ENCODE data around the gene BAZ2A.

Gene BAZ2A

GRCh38 chr12:56614627-56615026 is 15.5 kb downstream of the BAZ2A start:
- Histone ChIP-seq H3K9ac (ENCODE audit: low read length) (no peak overlapping the region), H3K27me3 (ENCODE audit: control insufficient read depth in 1 of 2, insufficient read depth in 2 of 2, low read length in 2 of 2) (no peaks in the 10 kb centered on the region), H3K27ac (ENCODE audit: low read depth, low read length) (no peak overlapping the region), H3K4me1 (ENCODE audit: insufficient read depth, low read length) (no peaks in the 10 kb centered on the region), H3K4me3 (ENCODE audit: low read depth in 1 of 2, low read length in 2 of 2) (no peak overlapping the region), H3K9me3 (ENCODE audit: low read length) (no peaks in the 10 kb centered on the region), H3K36me3 (ENCODE audit: insufficient read depth, low read length) (peaks cover 83% of the 10 kb centered on the region)

- Histone ChIP-seq H3K36me3 (ENCODE audit: insufficient read depth, low read length) (peaks cover 86% of the 10 kb centered on the region), H3K27me3 (ENCODE audit: control insufficient read depth in 1 of 2, insufficient read depth in 2 of 2, low read length in 2 of 2) (no peaks in the 10 kb centered on the region), H3K4me3 (ENCODE audit: low read depth in 1 of 2, low read length in 2 of 2) (no peak overlapping the region), H3K27ac (ENCODE audit: low read depth, low read length) (no peak overlapping the region), H3K9ac (ENCODE audit: low read length) (no peak overlapping the region), H3K4me1 (ENCODE audit: insufficient read depth, low read length) (no peaks in the 10 kb centered on the region), H3K9me3 (ENCODE audit: low read length) (no peaks in the 10 kb centered on the region)
Measured at GRCh38 chr12:56604355-56604754, 25.8 kb downstream of the BAZ2A start.

- no peaks in the 10 kb centered on the region for H3K9me3 ChIP-seq (ENCODE audit: low read length)
- no peak overlapping the region for H3K9ac ChIP-seq (ENCODE audit: low read length)
- H3K27me3 ChIP-seq (ENCODE audit: control insufficient read depth in 1 of 2, insufficient read depth in 2 of 2, low read length in 2 of 2) = no peaks in the 10 kb centered on the region
- no peak overlapping the region for H3K4me3 ChIP-seq (ENCODE audit: low read depth in 1 of 2, low read length in 2 of 2)
- no peaks in the 10 kb centered on the region for H3K4me1 ChIP-seq (ENCODE audit: insufficient read depth, low read length)
- H3K27ac ChIP-seq (ENCODE audit: low read depth, low read length) = no peak overlapping the region
- H3K36me3 ChIP-seq (ENCODE audit: insufficient read depth, low read length) = peaks cover 98% of the 10 kb centered on the region
Measured at GRCh38 chr12:56602239-56602638, 27.9 kb downstream of the BAZ2A start.

- no peak overlapping the region for H3K9ac ChIP-seq (ENCODE audit: low read length)
- peaks cover 98% of the 10 kb centered on the region for H3K36me3 ChIP-seq (ENCODE audit: insufficient read depth, low read length)
Measured at GRCh38 chr12:56601503-56601902, 28.6 kb downstream of the BAZ2A start.

GRCh38 chr12:56600753-56601152 is 29.4 kb downstream of the BAZ2A start:
- Histone ChIP-seq H3K4me3 (ENCODE audit: low read depth in 1 of 2, low read length in 2 of 2) (no peak overlapping the region), H3K9me3 (ENCODE audit: low read length) (no peaks in the 10 kb centered on the region), H3K9ac (ENCODE audit: low read length) (no peak overlapping the region), H3K27me3 (ENCODE audit: control insufficient read depth in 1 of 2, insufficient read depth in 2 of 2, low read length in 2 of 2) (no peaks in the 10 kb centered on the region), H3K36me3 (ENCODE audit: insufficient read depth, low read length) (peaks cover 90% of the 10 kb centered on the region), H3K27ac (ENCODE audit: low read depth, low read length) (no peak overlapping the region), H3K4me1 (ENCODE audit: insufficient read depth, low read length) (no peaks in the 10 kb centered on the region)

More at GRCh38 chr12:56601503-56601902, 28.6 kb downstream of the BAZ2A start:
- Histone ChIP-seq H3K4me3 (ENCODE audit: low read depth in 1 of 2, low read length in 2 of 2) (no peak overlapping the region), H3K27ac (ENCODE audit: low read depth, low read length) (no peak overlapping the region), H3K4me1 (ENCODE audit: insufficient read depth, low read length) (no peaks in the 10 kb centered on the region), H3K27me3 (ENCODE audit: control insufficient read depth in 1 of 2, insufficient read depth in 2 of 2, low read length in 2 of 2) (no peaks in the 10 kb centered on the region), H3K9me3 (ENCODE audit: low read length) (no peaks in the 10 kb centered on the region)

GRCh38 chr12:56599797-56600196 is 30.3 kb downstream of the BAZ2A start:
- no peaks in the 10 kb centered on the region for H3K9me3 ChIP-seq (ENCODE audit: low read length)
- no peak overlapping the region for H3K9ac ChIP-seq (ENCODE audit: low read length)
- H3K27ac ChIP-seq (ENCODE audit: low read depth, low read length) = no peak overlapping the region
- peaks cover 84% of the 10 kb centered on the region for H3K36me3 ChIP-seq (ENCODE audit: insufficient read depth, low read length)
- no peak overlapping the region for H3K4me3 ChIP-seq (ENCODE audit: low read depth in 1 of 2, low read length in 2 of 2)
- H3K27me3 ChIP-seq (ENCODE audit: control insufficient read depth in 1 of 2, insufficient read depth in 2 of 2, low read length in 2 of 2) = no peaks in the 10 kb centered on the region
- no peaks in the 10 kb centered on the region for H3K4me1 ChIP-seq (ENCODE audit: insufficient read depth, low read length)

GRCh38 chr12:56599041-56599440 is 31.1 kb downstream of the BAZ2A start:
- H3K27me3 ChIP-seq (ENCODE audit: control insufficient read depth in 1 of 2, insufficient read depth in 2 of 2, low read length in 2 of 2) = no peaks in the 10 kb centered on the region
- H3K4me1 ChIP-seq (ENCODE audit: insufficient read depth, low read length) = no peaks in the 10 kb centered on the region
- H3K4me3 ChIP-seq (ENCODE audit: low read depth in 1 of 2, low read length in 2 of 2) = no peak overlapping the region
- no peak overlapping the region for H3K27ac ChIP-seq (ENCODE audit: low read depth, low read length)
- no peak overlapping the region for H3K9ac ChIP-seq (ENCODE audit: low read length)
- H3K9me3 ChIP-seq (ENCODE audit: low read length) = no peaks in the 10 kb centered on the region
- H3K36me3 ChIP-seq (ENCODE audit: insufficient read depth, low read length) = peaks cover 77% of the 10 kb centered on the region

GRCh38 chr12:56596815-56597214 is 33.3 kb downstream of the BAZ2A start:
- Histone ChIP-seq H3K27ac (ENCODE audit: low read depth, low read length) (no peak overlapping the region), H3K27me3 (ENCODE audit: control insufficient read depth in 1 of 2, insufficient read depth in 2 of 2, low read length in 2 of 2) (no peaks in the 10 kb centered on the region), H3K36me3 (ENCODE audit: insufficient read depth, low read length) (peaks cover 55% of the 10 kb centered on the region), H3K9ac (ENCODE audit: low read length) (no peak overlapping the region), H3K4me1 (ENCODE audit: insufficient read depth, low read length) (no peaks in the 10 kb centered on the region), H3K4me3 (ENCODE audit: low read depth in 1 of 2, low read length in 2 of 2) (no peak overlapping the region), H3K9me3 (ENCODE audit: low read length) (no peaks in the 10 kb centered on the region)

GRCh38 chr12:56593909-56594621 is 36.1 kb downstream of the BAZ2A start:
- H3K4me3 ChIP-seq (ENCODE audit: low read depth in 1 of 2, low read length in 2 of 2) = no peak overlapping the region
- peaks cover 45% of the 10 kb centered on the region for H3K36me3 ChIP-seq (ENCODE audit: insufficient read depth, low read length)
- no peaks in the 10 kb centered on the region for H3K27me3 ChIP-seq (ENCODE audit: control insufficient read depth in 1 of 2, insufficient read depth in 2 of 2, low read length in 2 of 2)
- H3K4me1 ChIP-seq (ENCODE audit: insufficient read depth, low read length) = no peaks in the 10 kb centered on the region
- H3K27ac ChIP-seq (ENCODE audit: low read depth, low read length) = no peak overlapping the region
- no peak overlapping the region for H3K9ac ChIP-seq (ENCODE audit: low read length)
- no peaks in the 10 kb centered on the region for H3K9me3 ChIP-seq (ENCODE audit: low read length)

- Histone ChIP-seq H3K27ac (ENCODE audit: low read depth, low read length) (no peak overlapping the region), H3K9me3 (ENCODE audit: low read length) (no peaks in the 10 kb centered on the region), H3K4me1 (ENCODE audit: insufficient read depth, low read length) (no peaks in the 10 kb centered on the region), H3K27me3 (ENCODE audit: control insufficient read depth in 1 of 2, insufficient read depth in 2 of 2, low read length in 2 of 2) (no peaks in the 10 kb centered on the region), H3K36me3 (ENCODE audit: insufficient read depth, low read length) (peaks cover 45% of the 10 kb centered on the region), H3K9ac (ENCODE audit: low read length) (no peak overlapping the region), H3K4me3 (ENCODE audit: low read depth in 1 of 2, low read length in 2 of 2) (no peak overlapping the region)
Measured at GRCh38 chr12:56591961-56592360, 38.2 kb downstream of the BAZ2A start.

GRCh38 chr12:56591126-56591525 is 39.0 kb downstream of the BAZ2A start:
- Histone ChIP-seq H3K4me1 (ENCODE audit: insufficient read depth, low read length) (no peaks in the 10 kb centered on the region), H3K9ac (ENCODE audit: low read length) (no peak overlapping the region), H3K9me3 (ENCODE audit: low read length) (no peaks in the 10 kb centered on the region), H3K27ac (ENCODE audit: low read depth, low read length) (no peak overlapping the region), H3K27me3 (ENCODE audit: control insufficient read depth in 1 of 2, insufficient read depth in 2 of 2, low read length in 2 of 2) (no peaks in the 10 kb centered on the region), H3K4me3 (ENCODE audit: low read depth in 1 of 2, low read length in 2 of 2) (no peak overlapping the region), H3K36me3 (ENCODE audit: insufficient read depth, low read length) (peaks cover 46% of the 10 kb centered on the region)

GRCh38 chr12:56590237-56590830 is 39.8 kb downstream of the BAZ2A start:
- H3K9me3 ChIP-seq (ENCODE audit: low read length) = no peaks in the 10 kb centered on the region
- H3K4me3 ChIP-seq (ENCODE audit: low read depth in 1 of 2, low read length in 2 of 2) = no peak overlapping the region
- no peak overlapping the region for H3K27ac ChIP-seq (ENCODE audit: low read depth, low read length)
- no peaks in the 10 kb centered on the region for H3K27me3 ChIP-seq (ENCODE audit: control insufficient read depth in 1 of 2, insufficient read depth in 2 of 2, low read length in 2 of 2)
- no peaks in the 10 kb centered on the region for H3K4me1 ChIP-seq (ENCODE audit: insufficient read depth, low read length)
- H3K36me3 ChIP-seq (ENCODE audit: insufficient read depth, low read length) = peaks cover 43% of the 10 kb centered on the region
- no peak overlapping the region for H3K9ac ChIP-seq (ENCODE audit: low read length)
